AG04450 (cell line): Measurements from ENCODE around the gene MEGF10. TPM values are rescaled to one million over a fixed set of nuclear protein-coding genes. Genes with fewer than 3 reads are reported as not detected.
"Not testable (repeated sequence)": the region's sequence is repeated elsewhere in the genome, so short reads cannot be mapped to it uniquely, and the experiment has no call there.

ENCODE experiments used
- CTCF ChIA-PET: fragments of 300-600, 350-600 bp; formaldehyde crosslinking; extraction: SDS; loops from one replicate; lab custom pipeline; 2022; ENCODE audit warnings: antibody characterized with exemption, inconsistent platforms; lab: Charles Lee
- POLR2A ChIA-PET: fragments of 350-600 bp; formaldehyde crosslinking; extraction: SDS; loops from one replicate; lab custom pipeline; 2021; ENCODE audit warnings: antibody characterized with exemption, inconsistent platforms; lab: Yijun Ruan, JAX
- DNase-seq: peaks from one replicate; pipeline ENCODE4 v3.0.0-alpha.2; 2011; ENCODE audit warnings: low read depth, low spot score
- H3K27ac ChIP-seq: one replicate; pipeline ENCODE4 v1.5.1; 2012; ENCODE audit warnings: low read depth, low read length, control low read depth
- H3K27me3 ChIP-seq: one replicate; pipeline ENCODE4 v1.6.0; 2012; ENCODE audit warnings: low read length; ENCODE audit not compliant: control insufficient read depth, insufficient read depth
- H3K4me3 ChIP-seq: 2 replicates; pipeline ENCODE4 v1.5.1; 2011; ENCODE audit warnings: mild to moderate bottlenecking, low read depth, low read length, control low read depth
- H3K9me3 ChIP-seq: 2 replicates; pipeline ENCODE4 v1.5.1; 2012; ENCODE audit warnings: low read length; ENCODE audit not compliant: control insufficient read depth, insufficient read depth
- CTCF ChIP-seq: IDR thresholded peaks from 2 replicates; pipeline ENCODE4 v1.5.1; 2011; ENCODE audit warnings: low read depth, low read length, control low read depth, inconsistent platforms
- polyA plus RNA-seq: library from polyadenylated mRNA; depleted of rRNA; stranded (reverse); fragments of >200 nt; gene quantifications from 2 replicates; pipeline ENCODE4 v1.2.3, GENCODE V29; 2011

MEGF10 gene
- polyA plus RNA-seq, 1 experiment: not detected

- ChIA-PET POLR2A (no interaction called here), CTCF (interaction anchor here (1.3 kb wide), 1 partner anchor 198 kb away, joined by 4 read pairs; no protein-coding TSS in a partner anchor)
- no peak overlapping the region for H3K27ac ChIP-seq
Observed at GRCh38 chr5:127294829-127295228, 4.2 kb downstream of the MEGF10 start.

GRCh38 chr5:127295454-127295853 lies 4.9 kb downstream of the MEGF10 start:
- Histone ChIP-seq H3K4me3 (no peak overlapping the region), H3K9me3 (no peaks in the 10 kb centered on the region), H3K27ac (no peak overlapping the region), H3K27me3 (peaks cover 10% of the 10 kb centered on the region)
- CTCF ChIA-PET: no interaction called here
- POLR2A ChIA-PET: no interaction called here
- TF ChIP-seq CTCF: no peak
- no peak for DNase-seq

More at GRCh38 chr5:127294829-127295228, 4.2 kb downstream of the MEGF10 start:
- Histone ChIP-seq H3K9me3 (no peaks in the 10 kb centered on the region), H3K4me3 (no peak overlapping the region), H3K27me3 (peaks cover 13% of the 10 kb centered on the region)
- no peak for TF ChIP-seq CTCF
- DNase-seq: no peak

- no peak for TF ChIP-seq CTCF
- Histone ChIP-seq H3K9me3 (no peaks in the 10 kb centered on the region), H3K27ac (no peak overlapping the region), H3K4me3 (no peak overlapping the region), H3K27me3 (peaks cover 3% of the 10 kb centered on the region)
- POLR2A ChIA-PET: no interaction called here
- DNase-seq: no peak
- CTCF ChIA-PET: interaction anchor here (1.2 to 1.3 kb wide), 2 partner anchors 18 to 197 kb away, joined by 4 read pairs; no protein-coding TSS in a partner anchor
Observed at GRCh38 chr5:127296321-127296720, 5.7 kb downstream of the MEGF10 start.

GRCh38 chr5:127296894-127297293 lies 6.3 kb downstream of the MEGF10 start:
- H3K4me3 ChIP-seq, H3K27ac ChIP-seq, POLR2A ChIA-PET, DNase-seq, H3K27me3 ChIP-seq, H3K9me3 ChIP-seq: not testable (repeated sequence)
- CTCF ChIA-PET: interaction anchor here (1.2 to 1.3 kb wide), 2 partner anchors 17 to 196 kb away, joined by 4 read pairs; no protein-coding TSS in a partner anchor

GRCh38 chr5:127297348-127298035 lies 6.9 kb downstream of the MEGF10 start:
- Histone ChIP-seq H3K27ac (no peak overlapping the region), H3K27me3 (peaks cover 2% of the 10 kb centered on the region), H3K9me3 (no peaks in the 10 kb centered on the region), H3K4me3 (no peak overlapping the region)
- no peak for DNase-seq
- no peak for TF ChIP-seq CTCF
- POLR2A ChIA-PET: no interaction called here
- CTCF ChIA-PET: interaction anchor here (1.2 to 1.3 kb wide), 2 partner anchors 16 to 196 kb away, joined by 4 read pairs; no protein-coding TSS in a partner anchor
